ENCODE data around the gene OR4E2. TPM values are rescaled to one million over a fixed set of nuclear protein-coding genes. Genes with fewer than 3 reads are reported as not detected.

Gene OR4E2
- total RNA-seq, 1 donor from 2014 or later: not detected

DNA sequence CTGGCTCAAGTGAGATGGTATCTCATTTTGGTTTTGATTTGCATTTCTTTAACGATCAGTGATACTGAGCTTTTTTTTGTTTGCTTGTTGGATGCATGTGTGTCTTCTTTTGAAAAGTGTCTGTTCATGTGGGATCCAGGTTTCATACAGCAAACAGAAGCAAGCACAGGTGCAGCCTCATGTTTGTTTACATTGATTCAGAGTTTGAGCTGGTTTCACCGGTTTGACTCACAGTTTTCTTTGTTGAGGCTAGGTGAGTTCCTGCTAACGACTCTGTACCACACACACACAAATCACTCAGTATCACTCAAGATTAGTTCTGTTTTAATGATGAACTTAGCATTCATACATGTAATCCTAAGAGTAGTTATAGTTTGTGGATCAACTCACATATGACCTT, 22.6 kb upstream of the OR4E2 start:
- no peaks in the 10 kb centered on the region for H3K9me3 ChIP-seq
- intact Hi-C loops (cut with DNase I): no loop called here
- TF ChIP-seq, protein P1, sequence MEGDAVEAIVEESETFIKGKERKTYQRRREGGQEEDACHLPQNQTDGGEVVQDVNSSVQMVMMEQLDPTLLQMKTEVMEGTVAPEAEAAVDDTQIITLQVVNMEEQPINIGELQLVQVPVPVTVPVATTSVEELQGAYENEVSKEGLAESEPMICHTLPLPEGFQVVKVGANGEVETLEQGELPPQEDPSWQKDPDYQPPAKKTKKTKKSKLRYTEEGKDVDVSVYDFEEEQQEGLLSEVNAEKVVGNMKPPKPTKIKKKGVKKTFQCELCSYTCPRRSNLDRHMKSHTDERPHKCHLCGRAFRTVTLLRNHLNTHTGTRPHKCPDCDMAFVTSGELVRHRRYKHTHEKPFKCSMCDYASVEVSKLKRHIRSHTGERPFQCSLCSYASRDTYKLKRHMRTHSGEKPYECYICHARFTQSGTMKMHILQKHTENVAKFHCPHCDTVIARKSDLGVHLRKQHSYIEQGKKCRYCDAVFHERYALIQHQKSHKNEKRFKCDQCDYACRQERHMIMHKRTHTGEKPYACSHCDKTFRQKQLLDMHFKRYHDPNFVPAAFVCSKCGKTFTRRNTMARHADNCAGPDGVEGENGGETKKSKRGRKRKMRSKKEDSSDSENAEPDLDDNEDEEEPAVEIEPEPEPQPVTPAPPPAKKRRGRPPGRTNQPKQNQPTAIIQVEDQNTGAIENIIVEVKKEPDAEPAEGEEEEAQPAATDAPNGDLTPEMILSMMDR (IDR thresholded peaks at IDR 0.05): no peak
- no peaks in the 10 kb centered on the region for H3K4me1 ChIP-seq
- DNase-seq (no peak), ATAC-seq (no peak)
- H3K27me3 ChIP-seq (ENCODE audit: low read depth): no peaks in the 10 kb centered on the region
- H3K36me3 ChIP-seq: no peaks in the 10 kb centered on the region
- no peak overlapping the region for H3K4me3 ChIP-seq
- H3K27ac ChIP-seq: no peak overlapping the region

DNA sequence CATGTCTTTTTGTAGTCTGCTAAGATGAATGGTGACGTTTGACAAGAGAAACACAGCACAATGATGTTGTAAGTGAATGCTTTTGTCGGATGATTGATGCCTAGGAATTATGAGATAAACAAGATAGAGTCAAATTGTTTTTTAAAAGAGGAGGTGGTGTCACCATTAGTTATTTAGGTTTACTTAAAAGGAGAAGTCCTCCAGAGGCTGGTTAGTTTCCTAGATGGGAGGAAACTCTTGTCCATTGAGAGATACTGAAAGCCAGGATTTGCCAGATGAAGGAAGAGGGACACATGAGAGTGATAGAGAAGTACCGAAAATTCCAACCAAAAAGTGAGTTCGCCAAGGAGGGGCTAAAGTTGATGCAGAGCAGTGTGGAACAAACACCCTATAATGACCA, 18.8 kb upstream of the OR4E2 start, which contains the start of gene OR10G2:
Gene OR10G2 (minus strand): TSS at position 101 of the 400 bp plus-strand sequence. CDS start 98 bp downstream, at position 3.
- Histone ChIP-seq H3K27me3 (ENCODE audit: low read depth) (no peaks in the 10 kb centered on the region), H3K27ac (no peak within 1 kb of the TSS), H3K9me3 (no peaks in the 10 kb centered on the region), H3K36me3 (no peaks in the 10 kb centered on the region), H3K4me1 (no peaks in the 10 kb centered on the region), H3K4me3 (no peak within 1 kb of the TSS)
- ATAC-seq (no peak), DNase-seq (no peak)
- TF ChIP-seq, protein P1 (IDR thresholded peaks at IDR 0.05): no peak
- intact Hi-C loops (cut with DNase I): no loop called here

DNA sequence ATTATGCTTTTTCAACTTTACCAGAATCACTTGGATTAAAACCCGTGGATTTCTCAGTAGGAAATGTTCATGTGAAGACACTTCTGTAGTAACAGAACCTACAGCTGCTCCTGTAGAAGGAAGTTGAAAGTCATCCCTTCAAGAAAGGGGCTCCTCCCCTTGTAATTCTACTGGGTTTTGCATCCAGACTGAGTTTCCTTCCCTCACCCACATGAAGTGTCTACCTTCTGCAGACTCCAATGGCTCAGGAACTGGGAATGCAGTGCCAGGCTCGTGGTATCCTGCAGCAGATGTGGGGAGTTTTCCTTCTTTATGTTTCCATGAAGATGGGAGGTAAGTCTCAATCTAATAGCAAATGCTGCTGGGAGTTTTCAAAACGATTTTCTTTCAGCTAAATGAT, 11.0 kb upstream of the OR4E2 start:
- DNase-seq (no peak), ATAC-seq (no peak)
- Histone ChIP-seq H3K27me3 (ENCODE audit: low read depth) (no peaks in the 10 kb centered on the region), H3K4me1 (no peaks in the 10 kb centered on the region), H3K4me3 (no peak overlapping the region), H3K9me3 (no peaks in the 10 kb centered on the region), H3K36me3 (no peaks in the 10 kb centered on the region), H3K27ac (no peak overlapping the region)
- TF ChIP-seq, protein P1 (IDR thresholded peaks at IDR 0.05): no peak
- intact Hi-C loops (cut with DNase I): no loop called here

- Histone ChIP-seq H3K27ac (no peak overlapping the region), H3K9me3 (no peaks in the 10 kb centered on the region), H3K27me3 (ENCODE audit: low read depth) (no peaks in the 10 kb centered on the region), H3K4me3 (no peak overlapping the region), H3K36me3 (no peaks in the 10 kb centered on the region), H3K4me1 (no peaks in the 10 kb centered on the region)
- ATAC-seq: no peak
- DNase-seq: no peak
- intact Hi-C loops (cut with DNase I): no loop called here
- TF ChIP-seq, protein P1 (IDR thresholded peaks at IDR 0.05): no peak
These were observed 10.2 kb upstream of the OR4E2 start for GRCh38 chr14:21643407-21643806.

GRCh38 chr14:21647380-21647779, 6.3 kb upstream of the OR4E2 start:
- no peaks in the 10 kb centered on the region for H3K9me3 ChIP-seq
- no peaks in the 10 kb centered on the region for H3K27me3 ChIP-seq (ENCODE audit: low read depth)
- ATAC-seq (no peak), DNase-seq (no peak)
- no peak overlapping the region for H3K4me3 ChIP-seq
- no peaks in the 10 kb centered on the region for H3K4me1 ChIP-seq
- intact Hi-C loops (cut with DNase I): no loop called here
- H3K36me3 ChIP-seq: no peaks in the 10 kb centered on the region
- TF ChIP-seq, protein P1 (IDR thresholded peaks at IDR 0.05): no peak
- H3K27ac ChIP-seq: no peak overlapping the region
